Measurements from ENCODE around the gene MINDY4. TPM values are rescaled to one million over a fixed set of nuclear protein-coding genes. Genes with fewer than 3 reads are reported as not detected.

The MINDY4 gene
- total RNA-seq, 2 donors from 2014 or later: 5.4 to 8.8 TPM

GRCh38 chr7:30869794-30870611 is 98.8 kb downstream of the MINDY4 start:
- no peak for TF ChIP-seq CTCF (IDR thresholded peaks at IDR 0.05)
- Histone ChIP-seq H3K9me3 (no peaks in the 10 kb centered on the region), H3K4me3 (no peak overlapping the region), H3K27ac (peak overlapping the region in 1 of 2 donors; percentile 24), H3K4me1 (peaks cover 0 to 48% of the 10 kb centered on the region in 2 donors), H3K36me3 (peaks cover 6% of the 10 kb centered on the region), H3K27me3 (no peaks in the 10 kb centered on the region)
- no peak for DNase-seq (ENCODE audit: low spot score)

DNA sequence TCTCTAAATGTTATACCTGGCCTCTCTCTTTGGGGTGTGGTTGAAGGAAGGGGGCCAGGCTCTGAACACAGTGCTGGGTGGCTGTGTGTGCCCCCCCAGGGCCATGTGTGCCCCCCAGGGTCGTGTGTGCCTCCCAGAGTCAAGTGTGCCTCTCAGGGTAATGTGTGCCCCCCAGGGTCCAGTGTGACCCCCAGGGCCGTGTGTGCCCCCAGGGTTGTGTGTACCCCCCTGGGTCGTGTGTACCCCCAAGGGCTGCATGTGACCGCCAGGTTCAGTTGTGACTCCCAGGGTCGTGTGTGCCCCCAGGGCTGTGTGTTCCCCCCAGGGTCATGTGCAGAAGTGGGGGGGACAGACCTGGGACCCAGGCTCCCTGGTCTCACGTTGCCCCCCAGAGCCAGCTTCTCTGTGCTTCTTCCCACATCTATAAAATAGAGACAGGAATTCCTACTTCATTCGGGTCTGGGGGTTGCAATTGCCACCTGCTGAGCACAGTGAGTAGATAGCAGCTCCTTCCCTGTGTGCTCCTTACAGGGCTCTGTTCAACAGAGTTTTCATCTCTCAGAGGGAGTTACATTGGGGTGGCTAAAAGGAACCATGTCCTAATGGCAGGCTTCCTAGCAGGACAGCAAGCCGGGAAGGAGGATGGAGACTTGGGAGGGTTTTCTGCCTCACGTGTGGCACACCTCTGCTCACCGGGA is 99.8 kb downstream of the MINDY4 start:
- Histone ChIP-seq H3K27me3 (no peaks in the 10 kb centered on the region), H3K4me3 (no peak overlapping the region), H3K36me3 (peaks cover 11% of the 10 kb centered on the region), H3K9me3 (no peaks in the 10 kb centered on the region), H3K27ac (peak overlapping the region in 1 of 2 donors; percentile 24), H3K4me1 (peaks cover 0 to 40% of the 10 kb centered on the region in 2 donors)
- no peak for TF ChIP-seq CTCF (IDR thresholded peaks at IDR 0.05)
- DNase-seq (ENCODE audit: low spot score): no peak

DNA sequence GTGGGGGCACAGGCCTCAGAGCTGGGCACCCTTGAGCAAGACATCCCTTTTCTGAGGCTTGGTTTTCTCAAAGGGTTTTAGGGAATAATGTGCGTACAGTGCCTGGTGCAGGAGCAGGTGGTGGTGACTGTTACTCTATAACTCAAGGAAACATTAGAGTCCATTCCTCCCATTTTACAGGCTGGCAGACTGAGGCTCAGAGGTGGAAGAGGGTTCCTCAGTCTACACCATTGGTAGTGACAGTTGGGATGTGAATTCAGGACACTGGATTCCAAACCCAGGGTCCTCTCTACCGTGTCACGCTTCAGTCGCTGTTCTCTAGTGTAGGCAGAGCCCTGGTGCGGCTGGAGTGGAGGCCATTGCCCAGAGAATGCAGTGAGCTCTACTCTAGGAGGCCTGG is 100.4 kb downstream of the MINDY4 start:
- Histone ChIP-seq H3K9me3 (no peaks in the 10 kb centered on the region), H3K36me3 (peaks cover 12% of the 10 kb centered on the region), H3K27ac (no peak overlapping the region), H3K4me3 (no peak overlapping the region), H3K4me1 (peaks cover 0 to 39% of the 10 kb centered on the region in 2 donors), H3K27me3 (no peaks in the 10 kb centered on the region)
- TF ChIP-seq CTCF (IDR thresholded peaks at IDR 0.05): no peak
- DNase-seq (ENCODE audit: low spot score): no peak

DNA sequence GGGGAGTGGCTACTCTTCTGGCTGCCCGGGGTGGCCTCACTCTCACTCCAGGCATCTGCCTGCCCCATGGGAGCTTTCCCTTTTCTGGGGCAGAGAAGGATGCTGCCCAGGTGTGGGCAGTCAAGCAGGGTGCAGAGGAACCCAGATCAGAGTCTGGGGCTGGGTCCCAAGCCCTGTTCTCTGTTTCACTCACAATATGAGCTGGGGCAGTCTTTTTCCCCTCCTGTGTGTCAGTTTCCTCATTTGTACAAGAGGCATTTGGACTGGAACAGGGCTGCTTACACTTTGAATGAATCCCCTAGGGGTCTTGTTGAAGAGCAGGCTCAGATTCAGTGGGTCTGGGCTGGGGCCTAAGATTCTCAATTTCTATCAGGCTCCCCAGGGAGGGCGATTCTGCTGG is 102.0 kb downstream of the MINDY4 start:
- Histone ChIP-seq H3K27ac (no peak overlapping the region), H3K36me3 (peaks cover 12% of the 10 kb centered on the region), H3K4me1 (peaks cover 0 to 27% of the 10 kb centered on the region in 2 donors), H3K27me3 (no peaks in the 10 kb centered on the region), H3K4me3 (no peak overlapping the region), H3K9me3 (no peaks in the 10 kb centered on the region)
- DNase-seq (ENCODE audit: low spot score): no peak
- no peak for TF ChIP-seq CTCF (IDR thresholded peaks at IDR 0.05)

DNA sequence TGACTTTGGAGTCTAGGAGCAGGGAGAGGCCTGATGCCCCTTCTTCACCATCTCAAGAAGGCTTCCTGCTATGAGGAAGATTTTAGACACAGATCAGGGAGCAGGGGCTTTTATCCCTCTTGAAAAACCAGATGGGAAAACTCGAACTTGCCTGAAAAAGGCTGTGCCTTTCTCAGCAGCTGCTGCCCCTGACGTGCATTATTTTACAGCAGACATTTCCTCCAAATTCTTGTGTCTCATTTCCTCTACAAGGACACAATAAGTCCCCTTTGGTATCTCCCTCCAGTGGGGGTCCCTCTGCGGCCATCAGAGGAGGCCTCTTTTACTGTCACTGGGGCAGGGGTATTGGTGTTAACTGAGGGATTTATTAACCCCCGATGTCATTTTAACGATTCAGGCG is 102.4 kb downstream of the MINDY4 start:
- no peak overlapping the region for H3K4me3 ChIP-seq
- DNase-seq (ENCODE audit: low spot score): no peak
- no peaks in the 10 kb centered on the region for H3K9me3 ChIP-seq
- H3K27ac ChIP-seq: no peak overlapping the region
- no peaks in the 10 kb centered on the region for H3K27me3 ChIP-seq
- H3K36me3 ChIP-seq: peaks cover 12% of the 10 kb centered on the region
- H3K4me1 ChIP-seq: peaks cover 0 to 23% of the 10 kb centered on the region in 2 donors
- TF ChIP-seq CTCF (IDR thresholded peaks at IDR 0.05): no peak

Measured in right atrium auricular region (tissue), 2 donors.